Heart left ventricle (tissue), 13 donors: Measurements from ENCODE around the gene CCDC60.

Experiments used
- POLR2A ChIP-seq, 2 donors: fragments of 450-650 bp; IDR thresholded peaks; one replicate each; pipeline ENCODE4 v1.6.1; 2017; ENCODE audit warnings: antibody characterized with exemption in 2 of 2, mild to moderate bottlenecking in 2 of 2, moderate library complexity in 2 of 2
- TF ChIP-seq, protein P1 (sequence below), 12 donors: fragments of 200-600 bp; sonication (generic) in 4 of 12; IDR thresholded peaks; one replicate each; pipeline versions ENCODE4 v1.5.0 to v1.8.0; 2018 to 2022; ENCODE audit warnings: antibody characterized with exemption in 12 of 12, mild to moderate bottlenecking in 5 of 12
- donor health status: ischemic (EF 13 %, LVEDD 7.1; RV severe dilation, severe dysfunction).
- donor health status: DM: no; HTN: yes; CAD: no.
- donor health status: DM: no; HTN: no; CAD: no.
- donor health status: ischemic (EF 25% LVEDD 6.9; RV normal size, moderate dysfunction).
- donor health status: ischemic (EF 25% LVEDD 5.7; RV mildly dilated, moderate dysfunction).
- donor health status: ischemic (EF 35%, LVEDD 5.7; RV mildly dilated, moderate dysfunction).
- donor health status: nonischemic (EF 11% LVEDD 7.7; RV severe dilation, severe dysfunction).
- donor health status: DM: yes; HTN: yes; CAD: no.
- donor health status: PGD.
- donor health status: ischemic (EF 29% LVEDD 5.4; RV normal size, mild dysfunction).
- donor health status: nonischemic (EF 23%, LVEDD 6.1; RV moderate dilation, normal function).

DNA sequence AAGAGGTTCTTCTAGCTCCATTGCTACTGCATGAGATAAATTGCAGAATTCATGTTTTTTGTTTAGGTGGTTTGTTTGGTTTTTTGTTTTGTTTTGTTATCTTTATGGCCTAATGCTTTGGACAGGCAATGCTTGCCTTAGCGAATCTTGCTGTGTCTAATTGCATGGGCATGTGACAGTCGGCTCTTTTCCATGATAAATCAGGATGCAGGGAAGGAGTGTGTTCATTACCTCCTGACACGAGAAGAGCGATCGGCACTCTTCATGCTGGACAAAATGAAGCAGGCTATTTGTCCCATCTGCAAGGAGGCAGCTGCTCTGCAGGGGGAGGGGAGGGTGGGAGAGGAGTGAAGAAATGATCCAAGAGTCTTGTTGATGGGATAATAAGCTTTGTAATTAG, 6.5 kb downstream of the CCDC60 start:
- TF ChIP-seq, protein P1, sequence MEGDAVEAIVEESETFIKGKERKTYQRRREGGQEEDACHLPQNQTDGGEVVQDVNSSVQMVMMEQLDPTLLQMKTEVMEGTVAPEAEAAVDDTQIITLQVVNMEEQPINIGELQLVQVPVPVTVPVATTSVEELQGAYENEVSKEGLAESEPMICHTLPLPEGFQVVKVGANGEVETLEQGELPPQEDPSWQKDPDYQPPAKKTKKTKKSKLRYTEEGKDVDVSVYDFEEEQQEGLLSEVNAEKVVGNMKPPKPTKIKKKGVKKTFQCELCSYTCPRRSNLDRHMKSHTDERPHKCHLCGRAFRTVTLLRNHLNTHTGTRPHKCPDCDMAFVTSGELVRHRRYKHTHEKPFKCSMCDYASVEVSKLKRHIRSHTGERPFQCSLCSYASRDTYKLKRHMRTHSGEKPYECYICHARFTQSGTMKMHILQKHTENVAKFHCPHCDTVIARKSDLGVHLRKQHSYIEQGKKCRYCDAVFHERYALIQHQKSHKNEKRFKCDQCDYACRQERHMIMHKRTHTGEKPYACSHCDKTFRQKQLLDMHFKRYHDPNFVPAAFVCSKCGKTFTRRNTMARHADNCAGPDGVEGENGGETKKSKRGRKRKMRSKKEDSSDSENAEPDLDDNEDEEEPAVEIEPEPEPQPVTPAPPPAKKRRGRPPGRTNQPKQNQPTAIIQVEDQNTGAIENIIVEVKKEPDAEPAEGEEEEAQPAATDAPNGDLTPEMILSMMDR (IDR thresholded peaks at IDR 0.05) = no peak
- TF ChIP-seq POLR2A (IDR thresholded peaks at IDR 0.05) = no peak
